22Rv1 (cell line): Measurements from ENCODE around the gene MSRB1.

Experiments used
- CTCF ChIP-seq: fragments of 450-650 bp; IDR thresholded peaks from 2 replicates; pipeline ENCODE4 v1.5.1; 2017; ENCODE audit warnings: mild to moderate bottlenecking
- ZFX ChIP-seq: fragments of 450-650 bp; IDR thresholded peaks from 2 replicates; pipeline ENCODE4 v1.6.1; 2017; ENCODE audit warnings: antibody characterized with exemption, borderline replicate concordance

- no peak for TF ChIP-seq CTCF
- no peak for TF ChIP-seq ZFX
These were observed 4.1 kb downstream of the MSRB1 start for GRCh38 chr16:1938910-1939309.
